Left lung (tissue), 10 donors: ENCODE results near the gene ROBO4. TPM values are rescaled to one million over a fixed set of nuclear protein-coding genes. Genes with fewer than 3 reads are reported as not detected.

Experiments
- ATAC-seq: fragments of 200-7000 bp; cut with Tn5 transposase; one replicate; pipeline ENCODE4 v1.9.1; 2020; ENCODE audit warnings: moderate library complexity
- DNase-seq, 4 donors: peaks; one replicate each; pipeline ENCODE4 v3.0.0-alpha.2; 2013 to 2020
- H3K27ac ChIP-seq, 2 donors: fragments of 200-600 bp; sonication (generic) in 1 of 2; one replicate each; pipeline versions ENCODE4 v1.5.0 to v1.8.0; 2020 to 2021
- H3K27me3 ChIP-seq, 2 donors: fragments of 200-600 bp; sonication (generic) in 1 of 2; one replicate each; pipeline versions ENCODE4 v1.5.0 to v1.8.0; 2020 to 2021
- H3K36me3 ChIP-seq, 2 donors: fragments of 200-600 bp; sonication (generic) in 1 of 2; one replicate each; pipeline versions ENCODE4 v1.5.0 to v1.8.0; 2020 to 2021
- H3K4me1 ChIP-seq, 2 donors: fragments of 200-600 bp; one replicate each; pipeline ENCODE4 v1.8.0; 2021
- H3K4me3 ChIP-seq, 2 donors: fragments of 200-600 bp; sonication (generic) in 1 of 2; one replicate each; pipeline versions ENCODE4 v1.5.0 to v1.8.0; 2020 to 2021; ENCODE audit warnings: mild to moderate bottlenecking in 1 of 2
- H3K9me3 ChIP-seq, 2 donors: fragments of 200-600 bp; sonication (generic) in 1 of 2; one replicate each; pipeline versions ENCODE4 v1.5.0 to v1.8.0; 2020 to 2021
- intact Hi-C, 2 donors: fragments of 100-400 bp; cut with DNase I; formaldehyde crosslinking; loops; one replicate each; pipeline versions ENCODE4 v1.11.2 to v1.14.2; 2022
- polyA plus RNA-seq, 6 donors: library from polyadenylated mRNA; unstranded; fragments of 120-200 nt; gene quantifications; one replicate each; pipeline ENCODE4 v1.2.1, GENCODE V29; 2013; ENCODE audit not compliant: insufficient read length in 6 of 6
- total RNA-seq, 2 donors: library from RNA; stranded (reverse); fragmentation: NEBNext Ultra II Directional; extraction: Animal tissue kit (Norgen Biotek cat#: 25700); gene quantifications; one replicate each; pipeline ENCODE4 v1.2.1, GENCODE V29; 2021
- TF ChIP-seq, protein P1 (sequence below), 2 donors: fragments of 200-600 bp; sonication (generic) in 1 of 2; IDR thresholded peaks; one replicate each; pipeline versions ENCODE4 v1.5.0 to v1.8.0; 2021; ENCODE audit warnings: antibody characterized with exemption in 2 of 2
- donor health status: DM: no; HTN: yes; CAD: no.
- donor health status: DM: no; HTN: no; CAD: no.

The ROBO4 gene
- total and polyA plus RNA-seq, 8 donors: 31.1 to 61.9 (median 44.1) TPM

DNA sequence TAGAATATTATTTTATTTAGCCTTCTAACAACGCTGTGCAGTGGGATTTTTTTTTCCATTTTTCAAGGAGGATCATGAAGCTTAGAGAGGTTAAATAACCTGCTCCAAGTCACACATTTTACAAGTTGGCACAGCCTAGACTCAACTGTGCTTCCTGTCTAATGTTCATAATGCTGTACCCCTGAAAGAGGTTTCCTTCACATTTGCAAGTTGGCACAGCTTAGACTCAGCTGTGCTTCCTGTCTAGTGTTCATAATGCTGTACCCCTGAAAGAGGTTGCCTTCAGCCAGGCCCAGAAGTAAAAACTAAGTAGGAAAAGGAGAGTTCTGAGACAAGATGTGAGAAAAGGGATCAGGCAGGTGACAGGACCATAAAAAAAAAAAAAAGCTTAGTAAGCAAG is 46.1 kb upstream of the ROBO4 start:
- no peak for ATAC-seq
- no peak for DNase-seq

DNA sequence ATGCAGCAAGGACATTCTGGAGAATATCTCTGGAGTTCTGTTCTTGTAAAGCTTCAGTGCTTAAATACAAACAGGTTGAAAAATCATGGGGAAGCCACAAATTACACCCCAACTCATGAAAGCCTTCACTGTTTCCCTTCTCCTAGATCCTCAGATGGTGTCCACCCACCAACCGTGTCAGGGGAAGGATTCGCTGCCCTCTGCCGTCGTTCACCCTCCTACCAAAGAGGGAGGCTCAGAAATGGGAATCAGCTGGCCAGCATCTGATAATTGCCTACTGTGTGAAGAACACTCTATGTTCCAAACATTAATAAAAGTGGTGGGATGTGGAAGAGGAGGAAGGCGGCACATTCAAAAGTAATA is 45.6 kb upstream of the ROBO4 start:
- TF ChIP-seq, protein P1, sequence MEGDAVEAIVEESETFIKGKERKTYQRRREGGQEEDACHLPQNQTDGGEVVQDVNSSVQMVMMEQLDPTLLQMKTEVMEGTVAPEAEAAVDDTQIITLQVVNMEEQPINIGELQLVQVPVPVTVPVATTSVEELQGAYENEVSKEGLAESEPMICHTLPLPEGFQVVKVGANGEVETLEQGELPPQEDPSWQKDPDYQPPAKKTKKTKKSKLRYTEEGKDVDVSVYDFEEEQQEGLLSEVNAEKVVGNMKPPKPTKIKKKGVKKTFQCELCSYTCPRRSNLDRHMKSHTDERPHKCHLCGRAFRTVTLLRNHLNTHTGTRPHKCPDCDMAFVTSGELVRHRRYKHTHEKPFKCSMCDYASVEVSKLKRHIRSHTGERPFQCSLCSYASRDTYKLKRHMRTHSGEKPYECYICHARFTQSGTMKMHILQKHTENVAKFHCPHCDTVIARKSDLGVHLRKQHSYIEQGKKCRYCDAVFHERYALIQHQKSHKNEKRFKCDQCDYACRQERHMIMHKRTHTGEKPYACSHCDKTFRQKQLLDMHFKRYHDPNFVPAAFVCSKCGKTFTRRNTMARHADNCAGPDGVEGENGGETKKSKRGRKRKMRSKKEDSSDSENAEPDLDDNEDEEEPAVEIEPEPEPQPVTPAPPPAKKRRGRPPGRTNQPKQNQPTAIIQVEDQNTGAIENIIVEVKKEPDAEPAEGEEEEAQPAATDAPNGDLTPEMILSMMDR (IDR thresholded peaks at IDR 0.05): no peak

More for the DNA sequence above, 46.1 kb upstream of the ROBO4 start:
- TF ChIP-seq, protein P1 (IDR thresholded peaks at IDR 0.05): no peak
- intact Hi-C loops: no loop called here
- Histone ChIP-seq H3K27ac (no peak overlapping the region), H3K9me3 (peaks cover 0 to 3% of the 10 kb centered on the region in 2 donors), H3K4me1 (no peaks in the 10 kb centered on the region), H3K27me3 (no peaks in the 10 kb centered on the region), H3K4me3 (no peak overlapping the region), H3K36me3 (no peaks in the 10 kb centered on the region)

DNA sequence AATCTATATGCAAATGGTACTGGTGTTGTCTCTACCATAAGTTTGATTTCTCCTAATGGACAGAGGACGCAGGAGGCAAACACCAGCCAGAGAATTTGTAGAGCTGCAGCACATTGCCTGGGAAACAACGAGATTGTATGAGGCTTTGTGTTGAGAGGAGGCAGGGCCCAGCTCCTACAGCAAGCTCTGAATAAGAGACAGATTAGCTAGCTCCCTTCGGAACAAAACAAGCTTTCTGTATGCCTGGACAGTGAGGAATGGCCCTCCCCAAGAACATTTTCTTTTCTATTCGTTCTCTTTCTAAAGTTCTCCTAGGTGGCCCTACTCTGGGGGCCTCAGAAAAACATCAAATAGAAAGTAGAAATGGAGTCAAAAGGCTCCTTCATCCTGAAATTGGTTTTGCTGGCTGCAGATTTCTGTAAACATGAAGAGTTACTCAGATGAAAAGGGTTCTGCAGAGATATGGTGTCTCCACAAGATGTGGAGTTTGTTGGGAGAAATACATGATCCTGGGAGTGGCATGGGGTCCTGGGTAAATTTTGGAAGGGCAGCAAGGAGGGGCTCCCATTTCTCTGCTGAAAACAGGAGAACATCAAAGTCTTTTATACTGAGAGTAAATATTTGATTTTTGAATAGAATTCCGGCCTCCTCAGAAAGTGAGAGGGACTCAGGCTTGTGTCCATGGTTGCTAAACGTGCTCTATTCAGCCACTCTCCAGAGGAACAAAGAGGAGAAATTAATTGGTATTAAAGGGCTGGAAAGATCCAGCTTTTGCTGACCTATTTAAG is 45.0 kb upstream of the ROBO4 start:
- ATAC-seq: no peak
- no peaks in the 10 kb centered on the region for H3K36me3 ChIP-seq
- DNase-seq: no peak
- no peak overlapping the region for H3K27ac ChIP-seq
- no peaks in the 10 kb centered on the region for H3K9me3 ChIP-seq
- H3K4me3 ChIP-seq: no peak overlapping the region
- TF ChIP-seq, protein P1 (IDR thresholded peaks at IDR 0.05): no peak
- H3K4me1 ChIP-seq: no peaks in the 10 kb centered on the region
- no peaks in the 10 kb centered on the region for H3K27me3 ChIP-seq
- intact Hi-C loops: no loop called here

More for the DNA sequence above, 45.6 kb upstream of the ROBO4 start:
- Histone ChIP-seq H3K36me3 (no peaks in the 10 kb centered on the region), H3K27ac (no peak overlapping the region), H3K9me3 (no peaks in the 10 kb centered on the region), H3K27me3 (no peaks in the 10 kb centered on the region), H3K4me3 (no peak overlapping the region), H3K4me1 (no peaks in the 10 kb centered on the region)
- ATAC-seq (no peak), DNase-seq (no peak)
- intact Hi-C loops: no loop called here

DNA sequence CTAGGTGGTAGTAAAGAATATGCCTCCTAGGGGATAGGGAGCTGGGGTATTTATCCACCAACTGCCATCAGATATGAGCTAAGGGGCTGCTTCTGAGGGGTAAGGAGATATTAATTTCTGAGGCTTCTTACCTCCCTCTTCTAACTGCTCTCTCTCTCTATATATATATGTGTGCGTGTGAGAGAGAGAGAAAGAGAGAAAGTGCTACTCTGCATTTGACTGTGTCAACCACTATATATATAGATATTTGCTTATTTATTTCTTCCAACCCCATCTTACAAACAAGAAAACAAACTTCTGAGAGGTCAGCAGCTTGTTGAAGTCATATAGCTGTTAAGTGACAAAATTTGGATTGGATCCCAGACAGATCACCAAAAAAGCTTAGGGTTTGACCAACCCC is 44.0 kb upstream of the ROBO4 start:
- no peaks in the 10 kb centered on the region for H3K4me1 ChIP-seq
- TF ChIP-seq, protein P1 (IDR thresholded peaks at IDR 0.05): no peak
- no peak for ATAC-seq
- H3K27ac ChIP-seq: no peak overlapping the region
- H3K27me3 ChIP-seq: no peaks in the 10 kb centered on the region
- H3K9me3 ChIP-seq: no peaks in the 10 kb centered on the region
- H3K36me3 ChIP-seq: no peaks in the 10 kb centered on the region
- intact Hi-C loops: no loop called here
- DNase-seq: no peak
- H3K4me3 ChIP-seq: no peak overlapping the region

DNA sequence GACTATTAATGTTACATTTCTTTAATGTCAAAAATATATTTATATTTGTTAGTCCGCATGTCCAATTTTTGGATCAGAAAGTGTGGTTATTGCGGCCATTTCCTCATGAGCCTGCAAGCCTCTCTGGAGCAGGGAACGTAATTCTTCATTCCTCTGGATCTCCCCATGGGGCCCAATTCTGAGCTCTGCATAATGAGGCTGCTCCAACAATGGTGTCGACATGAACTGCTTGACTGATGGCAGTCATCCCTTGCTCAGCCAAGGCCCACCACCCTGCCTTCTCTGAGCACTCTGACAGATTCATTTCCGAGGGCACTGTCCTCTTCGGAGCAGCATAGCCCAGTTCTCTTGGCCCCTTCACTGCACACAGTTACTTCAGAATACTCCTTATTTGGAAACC is 41.3 kb upstream of the ROBO4 start:
- no peaks in the 10 kb centered on the region for H3K9me3 ChIP-seq
- H3K27ac ChIP-seq: no peak overlapping the region
- H3K4me1 ChIP-seq: peaks cover 0 to 4% of the 10 kb centered on the region in 2 donors
- H3K4me3 ChIP-seq: no peak overlapping the region
- H3K36me3 ChIP-seq: no peaks in the 10 kb centered on the region
- TF ChIP-seq, protein P1 (IDR thresholded peaks at IDR 0.05): no peak
- no peak for DNase-seq
- peaks cover 0 to 6% of the 10 kb centered on the region in 2 donors for H3K27me3 ChIP-seq
- intact Hi-C loops: no loop called here
- no peak for ATAC-seq
